ENCODE results near the gene TMEM170B. TPM values are rescaled to one million over a fixed set of nuclear protein-coding genes. Genes with fewer than 3 reads are reported as not detected.

The TMEM170B gene
- total RNA-seq, 4 donors from 2014 or later = 5.5 to 22.0 (median 12.3) TPM

DNA sequence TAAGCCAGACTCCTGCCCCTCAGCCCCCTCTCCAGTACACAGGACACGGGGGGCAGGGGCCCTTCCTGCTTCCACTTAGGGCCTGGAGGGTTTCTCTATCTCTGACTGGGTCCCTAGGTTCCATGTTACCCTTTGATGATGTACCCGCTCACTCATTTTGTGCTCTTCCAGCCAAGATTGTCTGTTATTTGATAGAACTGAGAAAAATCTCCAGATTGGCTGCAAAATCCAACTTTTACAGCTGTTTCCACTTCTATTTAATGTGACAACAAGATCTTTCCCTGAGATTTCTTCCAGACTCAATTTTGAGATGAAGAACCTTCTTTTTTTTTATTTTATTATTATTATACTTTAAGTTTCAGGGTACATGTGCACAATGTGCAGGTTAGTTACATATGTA, 85.7 kb downstream of the TMEM170B start:
- Histone ChIP-seq H3K9me3 (no peaks in the 10 kb centered on the region), H3K4me1 (no peaks in the 10 kb centered on the region), H3K4me3 (no peak overlapping the region), H3K27ac (no peak overlapping the region), H3K27me3 (no peaks in the 10 kb centered on the region), H3K36me3 (no peaks in the 10 kb centered on the region)
- DNase-seq = no peak
- in situ Hi-C loops (cut with MboI; ENCODE audit: low sequenced_read_pairs in 4 of 4) (no loop called here), intact Hi-C loops (cut with DNase I; ENCODE audit: low total_unique reads) (no loop called here)
- no peak for TF ChIP-seq POLR2A (IDR thresholded peaks at IDR 0.05)
- TF ChIP-seq, protein P1, sequence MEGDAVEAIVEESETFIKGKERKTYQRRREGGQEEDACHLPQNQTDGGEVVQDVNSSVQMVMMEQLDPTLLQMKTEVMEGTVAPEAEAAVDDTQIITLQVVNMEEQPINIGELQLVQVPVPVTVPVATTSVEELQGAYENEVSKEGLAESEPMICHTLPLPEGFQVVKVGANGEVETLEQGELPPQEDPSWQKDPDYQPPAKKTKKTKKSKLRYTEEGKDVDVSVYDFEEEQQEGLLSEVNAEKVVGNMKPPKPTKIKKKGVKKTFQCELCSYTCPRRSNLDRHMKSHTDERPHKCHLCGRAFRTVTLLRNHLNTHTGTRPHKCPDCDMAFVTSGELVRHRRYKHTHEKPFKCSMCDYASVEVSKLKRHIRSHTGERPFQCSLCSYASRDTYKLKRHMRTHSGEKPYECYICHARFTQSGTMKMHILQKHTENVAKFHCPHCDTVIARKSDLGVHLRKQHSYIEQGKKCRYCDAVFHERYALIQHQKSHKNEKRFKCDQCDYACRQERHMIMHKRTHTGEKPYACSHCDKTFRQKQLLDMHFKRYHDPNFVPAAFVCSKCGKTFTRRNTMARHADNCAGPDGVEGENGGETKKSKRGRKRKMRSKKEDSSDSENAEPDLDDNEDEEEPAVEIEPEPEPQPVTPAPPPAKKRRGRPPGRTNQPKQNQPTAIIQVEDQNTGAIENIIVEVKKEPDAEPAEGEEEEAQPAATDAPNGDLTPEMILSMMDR (IDR thresholded peaks at IDR 0.05 in 4 of 5, conservative IDR thresholded peaks at IDR 0.05 in 1 of 5) = no peak
- ATAC-seq = no peak

DNA sequence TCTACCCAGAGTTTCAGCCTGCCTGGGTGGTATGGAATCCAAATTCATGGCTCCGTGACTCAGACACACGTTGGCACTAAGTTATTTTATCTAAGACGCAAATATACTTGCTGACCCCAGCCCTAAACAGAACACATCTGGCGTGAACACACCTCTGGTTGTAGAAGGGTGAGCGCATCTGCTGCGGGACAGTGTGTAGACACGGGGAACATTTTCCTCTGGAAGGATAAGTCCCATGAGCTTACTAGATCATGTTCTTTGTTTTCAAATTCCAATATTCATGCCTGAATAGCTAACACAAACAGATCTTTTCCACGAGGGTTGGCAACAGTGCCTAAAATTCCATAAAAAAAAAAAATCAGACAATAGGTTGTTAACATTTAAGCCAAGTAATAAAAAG, 87.8 kb downstream of the TMEM170B start:
- TF ChIP-seq, protein P1 (IDR thresholded peaks at IDR 0.05 in 4 of 5, conservative IDR thresholded peaks at IDR 0.05 in 1 of 5) = no peak
- no peak for TF ChIP-seq POLR2A (IDR thresholded peaks at IDR 0.05)
- in situ Hi-C loops (cut with MboI; ENCODE audit: low sequenced_read_pairs in 4 of 4) = no loop called here

DNA sequence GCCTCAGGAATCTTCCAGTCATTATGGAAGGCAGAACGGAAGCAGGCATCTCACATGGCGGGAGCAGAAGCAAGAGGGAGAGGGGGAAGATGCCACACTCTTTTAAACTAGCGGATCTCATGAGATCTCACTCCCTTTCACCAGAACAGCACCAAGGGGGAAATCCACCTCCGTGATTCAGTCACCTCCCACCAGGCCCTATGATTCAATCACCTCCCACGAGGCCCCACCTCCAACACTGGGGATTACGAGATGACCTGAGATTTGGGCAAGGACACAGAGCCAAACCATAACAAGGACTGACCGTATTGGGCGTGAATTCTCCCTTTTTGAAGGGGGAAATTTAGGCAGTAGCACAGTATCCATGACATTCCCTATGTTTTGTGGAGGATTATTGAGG, 88.8 kb downstream of the TMEM170B start:
- intact Hi-C loops (cut with DNase I; ENCODE audit: low total_unique reads) (no loop called here), in situ Hi-C loops (cut with MboI; ENCODE audit: low sequenced_read_pairs in 4 of 4) (no loop called here)
- Histone ChIP-seq H3K9me3 (no peaks in the 10 kb centered on the region), H3K27me3 (no peaks in the 10 kb centered on the region), H3K4me1 (no peaks in the 10 kb centered on the region), H3K4me3 (no peak overlapping the region), H3K36me3 (no peaks in the 10 kb centered on the region), H3K27ac (no peak overlapping the region)
- DNase-seq (no peak), ATAC-seq (no peak)
- TF ChIP-seq, protein P1 (IDR thresholded peaks at IDR 0.05 in 4 of 5, conservative IDR thresholded peaks at IDR 0.05 in 1 of 5) = no peak
- no peak for TF ChIP-seq POLR2A (IDR thresholded peaks at IDR 0.05)

More for the DNA sequence above, 87.8 kb downstream of the TMEM170B start:
- Histone ChIP-seq H3K4me1 (no peaks in the 10 kb centered on the region), H3K27me3 (no peaks in the 10 kb centered on the region), H3K9me3 (no peaks in the 10 kb centered on the region), H3K36me3 (no peaks in the 10 kb centered on the region), H3K4me3 (no peak overlapping the region), H3K27ac (no peak overlapping the region)
- intact Hi-C loops (cut with DNase I; ENCODE audit: low total_unique reads) = no loop called here
- no peak for DNase-seq
- ATAC-seq = no peak

DNA sequence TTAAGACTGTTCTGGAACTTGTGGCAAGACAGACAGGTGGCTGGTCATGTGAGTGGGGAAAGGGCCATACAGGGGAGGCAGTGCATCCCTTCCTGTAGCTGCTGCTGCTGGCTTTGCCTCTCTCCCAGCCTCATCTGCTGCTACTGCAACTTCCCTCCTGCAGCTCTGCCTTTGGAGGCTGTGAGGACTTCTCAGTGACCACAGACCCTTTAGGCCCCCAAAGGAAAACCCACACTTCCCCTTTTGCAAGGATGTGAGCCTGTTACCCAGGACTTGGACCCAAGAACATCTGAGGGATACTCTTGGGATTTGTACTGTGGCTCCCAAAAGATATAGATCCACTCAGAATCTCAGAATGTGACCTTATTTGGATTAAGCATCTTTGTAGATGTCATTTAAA, 91.0 kb downstream of the TMEM170B start:
- intact Hi-C loops (cut with DNase I; ENCODE audit: low total_unique reads) (no loop called here), in situ Hi-C loops (cut with MboI; ENCODE audit: low sequenced_read_pairs in 4 of 4) (no loop called here)
- no peaks in the 10 kb centered on the region for H3K36me3 ChIP-seq
- H3K4me3 ChIP-seq = no peak overlapping the region
- DNase-seq (no peak), ATAC-seq (no peak)
- TF ChIP-seq, protein P1 (IDR thresholded peaks at IDR 0.05 in 4 of 5, conservative IDR thresholded peaks at IDR 0.05 in 1 of 5) = no peak
- TF ChIP-seq POLR2A (IDR thresholded peaks at IDR 0.05) = no peak
- H3K27me3 ChIP-seq = no peaks in the 10 kb centered on the region
- no peaks in the 10 kb centered on the region for H3K4me1 ChIP-seq
- H3K9me3 ChIP-seq = no peaks in the 10 kb centered on the region
- no peak overlapping the region for H3K27ac ChIP-seq

DNA sequence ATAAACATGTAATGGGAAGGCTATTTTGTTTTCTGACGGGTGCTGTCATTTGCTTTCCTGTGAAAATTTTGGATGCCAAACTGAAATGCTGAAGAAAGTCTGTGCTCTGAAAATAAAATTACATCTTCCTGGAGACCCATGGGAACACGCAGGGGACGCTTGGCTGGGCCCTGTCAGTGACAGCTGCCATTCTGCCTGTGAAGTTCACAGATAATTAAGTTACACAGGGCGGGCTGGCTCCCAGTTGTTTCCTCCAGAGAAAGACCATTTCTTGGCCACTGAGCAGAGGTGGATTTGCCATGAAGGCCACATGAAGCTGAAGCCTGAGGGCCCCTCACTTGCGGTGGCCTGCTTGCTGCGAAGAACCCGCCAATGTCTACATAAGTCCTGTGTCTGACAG, 93.5 kb downstream of the TMEM170B start:
- no peaks in the 10 kb centered on the region for H3K36me3 ChIP-seq
- in situ Hi-C loops (cut with MboI; ENCODE audit: low sequenced_read_pairs in 4 of 4) = no loop called here
- no peaks in the 10 kb centered on the region for H3K9me3 ChIP-seq
- no peaks in the 10 kb centered on the region for H3K4me1 ChIP-seq
- no peak overlapping the region for H3K4me3 ChIP-seq
- ATAC-seq (peak in 1 of 2 donors; percentile 41), DNase-seq (no peak)
- TF ChIP-seq, protein P1 (IDR thresholded peaks at IDR 0.05 in 4 of 5, conservative IDR thresholded peaks at IDR 0.05 in 1 of 5) = no peak
- TF ChIP-seq POLR2A (IDR thresholded peaks at IDR 0.05) = no peak
- intact Hi-C loops (cut with DNase I; ENCODE audit: low total_unique reads) = no loop called here
- H3K27me3 ChIP-seq = no peaks in the 10 kb centered on the region
- no peak overlapping the region for H3K27ac ChIP-seq

Measured in gastrocnemius medialis (tissue), 4 donors.